NCI-H524 treated with DMSO at 0.1 percent for 48 hours (cell line): Measurements from ENCODE around the gene NAPA.

Source experiments
- DNase-seq: peaks from one replicate; lab custom pipeline; 2025; lab: John Stamatoyannopoulos, UW

The NAPA gene

GRCh38 chr19:47514869-47515588 is at the start of gene NAPA:
TSS of gene NAPA (minus strand) at chr19:47515063. CDS start at chr19:47514940, 123 bp downstream.
- peak; percentile 99 for DNase-seq

- no peak for DNase-seq
Observed at GRCh38 chr19:47564081-47564480, 49.2 kb upstream of the NAPA start.

GRCh38 chr19:47561440-47562057 is 46.7 kb upstream of the NAPA start:
- DNase-seq, result no peak

- DNase-seq, result no peak
Observed at GRCh38 chr19:47560999-47561398, 46.1 kb upstream of the NAPA start.

- DNase-seq, result no peak
Observed at GRCh38 chr19:47550129-47550528, 35.3 kb upstream of the NAPA start.

- DNase-seq, result no peak
Observed at GRCh38 chr19:47549261-47549862, 34.5 kb upstream of the NAPA start.

- no peak for DNase-seq
Observed at GRCh38 chr19:47547199-47547598, 32.3 kb upstream of the NAPA start.

- no peak for DNase-seq
Observed at GRCh38 chr19:47545061-47545948, 30.4 kb upstream of the NAPA start.

- DNase-seq, result no peak
Observed at GRCh38 chr19:47544476-47544875, 29.6 kb upstream of the NAPA start.

- DNase-seq, result no peak
Observed at GRCh38 chr19:47544075-47544474, 29.2 kb upstream of the NAPA start.

- DNase-seq, result no peak
Observed at GRCh38 chr19:47542030-47542475, 27.2 kb upstream of the NAPA start.

- no peak for DNase-seq
Observed at GRCh38 chr19:47541518-47541917, 26.7 kb upstream of the NAPA start.

- DNase-seq, result no peak
Observed at GRCh38 chr19:47540748-47541147, 25.9 kb upstream of the NAPA start.

GRCh38 chr19:47539747-47540311 is 25.0 kb upstream of the NAPA start:
- DNase-seq, result no peak

- DNase-seq, result no peak
Observed at GRCh38 chr19:47538812-47539211, 23.9 kb upstream of the NAPA start.

- no peak for DNase-seq
Observed at GRCh38 chr19:47537493-47537892, 22.6 kb upstream of the NAPA start.

GRCh38 chr19:47534628-47535027 is 19.8 kb upstream of the NAPA start:
- DNase-seq, result no peak

GRCh38 chr19:47531640-47532387 is 17.0 kb upstream of the NAPA start:
- no peak for DNase-seq

GRCh38 chr19:47529018-47529742 is 14.3 kb upstream of the NAPA start:
- DNase-seq, result no peak

GRCh38 chr19:47526798-47527197 is 11.9 kb upstream of the NAPA start:
- DNase-seq, result no peak

- DNase-seq, result no peak
Observed at GRCh38 chr19:47523473-47523872, 8.6 kb upstream of the NAPA start.
